ENCODE results near the gene EFCAB8. TPM values are rescaled to one million over a fixed set of nuclear protein-coding genes. Genes with fewer than 3 reads are reported as not detected.

EFCAB8 gene
- total RNA-seq, 6 experiments from 2014 or later: 0.17 to 0.22 (median 0.20) TPM; not detected in 2

GRCh38 chr20:32842688-32843524 is 15.8 kb upstream of the EFCAB8 start:
- no peak for DNase-seq
- Histone ChIP-seq H3K4me1 (no peaks in the 10 kb centered on the region), H3K4me3 (no peak overlapping the region), H3K36me3 (peaks cover 5 to 76% (median 23%) of the 10 kb centered on the region in 4 donors), H3K9me3 (no peaks in the 10 kb centered on the region), H3K27ac (no peak overlapping the region), H3K27me3 (no peaks in the 10 kb centered on the region)
- no peak for TF ChIP-seq POLR2A (IDR thresholded peaks at IDR 0.05)
- TF ChIP-seq CTCF (IDR thresholded peaks at IDR 0.05): no peak
- ATAC-seq: peak in 3 of 4 donors; percentile 35 to 70 (median 35)
- WGBS (ENCODE audit: insufficient coverage, low coverage, low lambda C conversion rate, missing lambda C conversion rate): 86% methylated on average over 6 of the region's 8 CpGs
- intact Hi-C loops (cut with DNase I): no loop called here

- 65% methylated on average over 2 of the region's 2 CpGs for WGBS (ENCODE audit: insufficient coverage, low coverage, low lambda C conversion rate, missing lambda C conversion rate)
- H3K9me3 ChIP-seq: no peaks in the 10 kb centered on the region
- H3K4me1 ChIP-seq: no peaks in the 10 kb centered on the region
- DNase-seq: no peak
- H3K4me3 ChIP-seq: no peak overlapping the region
- H3K36me3 ChIP-seq: peaks cover 5 to 68% (median 21%) of the 10 kb centered on the region in 4 donors
- no peak for TF ChIP-seq CTCF (IDR thresholded peaks at IDR 0.05)
- TF ChIP-seq POLR2A (IDR thresholded peaks at IDR 0.05): no peak
- intact Hi-C loops (cut with DNase I): no loop called here
- H3K27me3 ChIP-seq: no peaks in the 10 kb centered on the region
- no peak overlapping the region for H3K27ac ChIP-seq
- no peak for ATAC-seq
Measured at GRCh38 chr20:32845786-32846185, 12.9 kb upstream of the EFCAB8 start.

- H3K9me3 ChIP-seq: no peaks in the 10 kb centered on the region
- H3K27ac ChIP-seq: no peak overlapping the region
- TF ChIP-seq CTCF (IDR thresholded peaks at IDR 0.05) (no peak), POLR2A (IDR thresholded peaks at IDR 0.05) (no peak)
- ATAC-seq (no peak), DNase-seq (no peak)
- H3K4me1 ChIP-seq: no peaks in the 10 kb centered on the region
- peaks cover 5 to 60% (median 18%) of the 10 kb centered on the region in 4 donors for H3K36me3 ChIP-seq
- 95% methylated on average over 3 of the region's 5 CpGs for WGBS (ENCODE audit: insufficient coverage, low coverage, low lambda C conversion rate, missing lambda C conversion rate)
- no peak overlapping the region for H3K4me3 ChIP-seq
- intact Hi-C loops (cut with DNase I): no loop called here
- H3K27me3 ChIP-seq: no peaks in the 10 kb centered on the region
Measured at GRCh38 chr20:32846852-32847251, 11.9 kb upstream of the EFCAB8 start.

GRCh38 chr20:32847964-32848363 is 10.8 kb upstream of the EFCAB8 start:
- no peaks in the 10 kb centered on the region for H3K4me1 ChIP-seq
- H3K27ac ChIP-seq: no peak overlapping the region
- peaks cover 4 to 51% (median 13%) of the 10 kb centered on the region in 4 donors for H3K36me3 ChIP-seq
- intact Hi-C loops (cut with DNase I): no loop called here
- H3K27me3 ChIP-seq: no peaks in the 10 kb centered on the region
- DNase-seq (no peak), ATAC-seq (no peak)
- H3K9me3 ChIP-seq: no peaks in the 10 kb centered on the region
- TF ChIP-seq POLR2A (IDR thresholded peaks at IDR 0.05) (no peak), CTCF (IDR thresholded peaks at IDR 0.05) (no peak)
- H3K4me3 ChIP-seq: no peak overlapping the region
- 89% methylated on average over 5 of the region's 5 CpGs for WGBS (ENCODE audit: insufficient coverage, low coverage, low lambda C conversion rate, missing lambda C conversion rate)
